ENCODE results near the gene AGBL3. TPM values are rescaled to one million over a fixed set of nuclear protein-coding genes. Genes with fewer than 3 reads are reported as not detected.

AGBL3 gene
- total RNA-seq, 4 donors from 2014 or later, result 0.35 to 3.6 (median 0.55) TPM

GRCh38 chr7:135174941-135175340, 188.6 kb downstream of the AGBL3 start:
- H3K27me3 ChIP-seq, result no peaks in the 10 kb centered on the region
- H3K9me3 ChIP-seq, result peaks cover 0 to 3% (median 0%) of the 10 kb centered on the region in 3 donors
- H3K4me3 ChIP-seq, result no peak overlapping the region
- intact Hi-C loops (cut with DNase I), result no loop called here
- 90 to 91% methylated on average over 6 of the region's 7 CpGs for WGBS, 2 donors
- peaks cover 19 to 74% (median 52%) of the 10 kb centered on the region in 3 donors for H3K4me1 ChIP-seq
- H3K36me3 ChIP-seq, result no peaks in the 10 kb centered on the region
- DNase-seq, result no peak
- TF ChIP-seq POLR2A (IDR thresholded peaks at IDR 0.05) (no peak), CTCF (IDR thresholded peaks at IDR 0.05) (no peak)
- no peak overlapping the region for H3K27ac ChIP-seq

DNA sequence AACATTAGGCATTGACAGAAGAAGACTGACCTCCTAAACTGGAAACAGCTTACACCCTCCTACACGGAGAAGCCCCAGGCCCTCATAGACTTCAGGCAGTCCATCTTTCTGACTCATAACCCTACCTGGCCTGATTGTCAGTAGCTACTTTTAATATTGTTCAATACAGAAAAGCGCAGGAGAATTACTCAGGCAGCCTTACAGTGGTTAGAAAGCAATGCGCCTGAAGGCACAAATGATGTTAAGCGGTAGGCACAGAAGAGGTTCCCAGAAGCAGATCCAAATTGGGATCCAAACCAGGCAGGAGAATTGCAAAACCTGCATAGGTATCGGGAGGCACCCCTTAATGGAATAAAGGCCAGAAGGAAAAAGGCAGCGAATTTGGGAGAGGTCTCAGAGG, 189.6 kb downstream of the AGBL3 start:
- Histone ChIP-seq H3K9me3 (peaks cover 0 to 13% (median 3%) of the 10 kb centered on the region in 3 donors), H3K36me3 (peaks cover 0 to 4% (median 0%) of the 10 kb centered on the region in 3 donors), H3K27ac (peak overlapping the region; percentile 69 to 85 (median 74)), H3K4me1 (peaks cover 19 to 68% (median 50%) of the 10 kb centered on the region in 3 donors), H3K4me3 (no peak overlapping the region), H3K27me3 (no peaks in the 10 kb centered on the region)
- 52 to 67% methylated on average over 6 of the region's 6 CpGs for WGBS, 2 donors
- TF ChIP-seq POLR2A (IDR thresholded peaks at IDR 0.05) (no peak), CTCF (IDR thresholded peaks at IDR 0.05) (no peak)
- intact Hi-C loops (cut with DNase I), result no loop called here
- no peak for DNase-seq

GRCh38 chr7:135177028-135177696, 190.9 kb downstream of the AGBL3 start:
- Histone ChIP-seq H3K27ac (peak overlapping the region; percentile 69 to 85 (median 74)), H3K9me3 (peaks cover 0 to 25% (median 15%) of the 10 kb centered on the region in 3 donors), H3K4me3 (no peak overlapping the region), H3K4me1 (peaks cover 12 to 56% (median 38%) of the 10 kb centered on the region in 3 donors), H3K36me3 (peaks cover 0 to 16% (median 6%) of the 10 kb centered on the region in 3 donors), H3K27me3 (no peaks in the 10 kb centered on the region)
- no peak for TF ChIP-seq POLR2A (IDR thresholded peaks at IDR 0.05)
- TF ChIP-seq CTCF (IDR thresholded peaks at IDR 0.05), result no peak
- 49 to 56% methylated on average over 7 to 8 of the region's 9 CpGs for WGBS, 2 donors
- intact Hi-C loops (cut with DNase I), result no loop called here
- no peak for DNase-seq

GRCh38 chr7:135178364-135178763, 192.1 kb downstream of the AGBL3 start:
- Histone ChIP-seq H3K9me3 (peaks cover 0 to 34% (median 21%) of the 10 kb centered on the region in 3 donors), H3K27ac (peak overlapping the region; percentile 69 to 85 (median 74)), H3K27me3 (no peaks in the 10 kb centered on the region), H3K36me3 (peaks cover 4 to 28% (median 10%) of the 10 kb centered on the region in 3 donors), H3K4me1 (peaks cover 12 to 50% (median 34%) of the 10 kb centered on the region in 3 donors), H3K4me3 (no peak overlapping the region)
- TF ChIP-seq CTCF (IDR thresholded peaks at IDR 0.05), result no peak
- no peak for TF ChIP-seq POLR2A (IDR thresholded peaks at IDR 0.05)
- 69 to 82% methylated on average over 13 of the region's 13 CpGs for WGBS, 2 donors
- intact Hi-C loops (cut with DNase I), result no loop called here
- no peak for DNase-seq

DNA sequence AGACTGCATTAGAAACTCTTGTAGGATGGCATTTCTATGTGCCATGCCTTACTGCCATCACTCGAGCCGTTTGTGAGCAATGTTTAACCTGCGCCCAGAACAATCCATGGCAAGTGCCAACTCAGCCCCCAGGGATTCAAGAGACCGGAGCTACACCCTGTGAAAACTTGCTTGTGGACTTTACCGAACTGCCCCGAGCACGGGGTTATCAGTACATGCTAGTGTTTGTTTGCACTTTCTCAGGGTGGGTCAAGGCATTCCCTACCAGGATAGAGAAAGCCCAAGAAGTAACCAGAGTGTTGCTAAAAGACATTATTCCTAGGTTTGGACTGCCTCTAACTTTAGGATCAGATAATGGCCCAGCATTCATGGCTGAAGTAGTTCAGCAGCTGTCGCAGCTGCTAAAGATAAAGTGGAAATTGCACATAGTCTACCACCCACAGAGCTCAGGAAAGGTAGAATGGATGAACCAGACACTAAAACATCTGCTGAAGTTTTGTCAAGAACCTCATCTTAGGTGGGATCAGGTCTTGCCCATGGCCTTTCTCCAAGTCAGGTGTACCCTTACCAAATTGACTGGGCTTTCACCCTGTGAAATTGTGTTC, 193.1 kb downstream of the AGBL3 start:
- Histone ChIP-seq H3K4me1 (peaks cover 12 to 50% (median 34%) of the 10 kb centered on the region in 3 donors), H3K27me3 (no peaks in the 10 kb centered on the region), H3K36me3 (peaks cover 11 to 39% (median 14%) of the 10 kb centered on the region in 3 donors), H3K9me3 (peaks cover 0 to 34% (median 21%) of the 10 kb centered on the region in 3 donors), H3K4me3 (no peak overlapping the region), H3K27ac (peak overlapping the region in 2 of 4 donors; percentile 73 to 75)
- 49 to 61% methylated on average over 7 to 8 of the region's 8 CpGs for WGBS, 2 donors
- DNase-seq, result no peak
- no peak for TF ChIP-seq POLR2A (IDR thresholded peaks at IDR 0.05)
- TF ChIP-seq CTCF (IDR thresholded peaks at IDR 0.05), result no peak
- intact Hi-C loops (cut with DNase I), result no loop called here
